H9 (cell line): Measurements from ENCODE around the gene KANSL1. TPM values are rescaled to one million over a fixed set of nuclear protein-coding genes. Genes with fewer than 3 reads are reported as not detected.

Source experiments
- DNase-seq: peaks from one replicate; pipeline ENCODE4 v3.0.0-alpha.2; 2017
- H2AFZ ChIP-seq: one replicate; pipeline ENCODE4 v1.6.1; 2013; ENCODE audit warnings: mild to moderate bottlenecking, low read length, control low read depth, moderate library complexity
- H2AK5ac ChIP-seq: 2 replicates; pipeline ENCODE4 v1.6.1; 2013; ENCODE audit warnings: low read length, control low read depth, mixed read lengths; ENCODE audit not compliant: insufficient read length
- H2BK120ac ChIP-seq: one replicate; pipeline ENCODE4 v1.6.1; 2013; ENCODE audit warnings: low read depth, mild to moderate bottlenecking, low read length, control low read depth, inconsistent platforms; ENCODE audit not compliant: poor library complexity, severe bottlenecking
- H2BK12ac ChIP-seq: 2 replicates; pipeline ENCODE4 v1.6.1; 2013; ENCODE audit warnings: low read length, control low read depth, mixed read lengths, low read depth; ENCODE audit not compliant: insufficient read length
- H2BK15ac ChIP-seq: 2 replicates; pipeline ENCODE4 v1.6.1; 2013; ENCODE audit warnings: low read depth, low read length, control low read depth
- H2BK20ac ChIP-seq: one replicate; pipeline ENCODE4 v1.6.1; 2013; ENCODE audit warnings: low read depth, mild to moderate bottlenecking, low read length, control low read depth, inconsistent platforms; ENCODE audit not compliant: poor library complexity, severe bottlenecking
- H2BK5ac ChIP-seq: 2 replicates; pipeline ENCODE4 v1.6.1; 2013; ENCODE audit warnings: low read length, control low read depth, mixed read lengths; ENCODE audit not compliant: insufficient read length
- H3K14ac ChIP-seq: 2 replicates; pipeline ENCODE4 v1.6.1; 2013; ENCODE audit warnings: low read length, control low read depth; ENCODE audit not compliant: insufficient read depth
- H3K18ac ChIP-seq: 2 replicates; pipeline ENCODE4 v1.6.1; 2013; ENCODE audit warnings: low read depth, mild to moderate bottlenecking, mixed read lengths, low read length, control low read depth; ENCODE audit not compliant: insufficient read length
- H3K23ac ChIP-seq: 2 replicates; pipeline ENCODE4 v1.6.1; 2013; ENCODE audit warnings: low read length, control low read depth, mixed read lengths, low read depth; ENCODE audit not compliant: insufficient read length
- H3K23me2 ChIP-seq: 2 replicates; pipeline ENCODE4 v1.6.1; 2013; ENCODE audit warnings: low read depth, mild to moderate bottlenecking, mixed read lengths, low read length, control low read depth; ENCODE audit not compliant: insufficient read length, poor library complexity, severe bottlenecking
- H3K27ac ChIP-seq: 2 replicates; pipeline ENCODE4 v1.5.1; 2013; ENCODE audit warnings: low read length, control low read depth, mixed read lengths, low read depth; ENCODE audit not compliant: insufficient read length
- H3K27me3 ChIP-seq: 2 replicates; pipeline ENCODE4 v1.6.1; 2013; ENCODE audit warnings: low read length, control low read depth, inconsistent platforms; ENCODE audit not compliant: insufficient read depth
- H3K4ac ChIP-seq: 2 replicates; pipeline ENCODE4 v1.6.1; 2013; ENCODE audit warnings: low read depth, mild to moderate bottlenecking, control low read depth, inconsistent platforms, low read length, moderate library complexity
- H3K4me1 ChIP-seq: 2 replicates; pipeline ENCODE4 v1.6.1; 2013; ENCODE audit warnings: low read length, control low read depth, inconsistent platforms; ENCODE audit not compliant: insufficient read depth
- H3K4me2 ChIP-seq: 2 replicates; pipeline ENCODE4 v1.6.1; 2013; ENCODE audit warnings: low read length, control low read depth, mixed read lengths; ENCODE audit not compliant: insufficient read length, insufficient read depth
- H3K56ac ChIP-seq: 2 replicates; pipeline ENCODE4 v1.6.1; 2013; ENCODE audit warnings: low read depth, mild to moderate bottlenecking, mixed read lengths, low read length, control low read depth; ENCODE audit not compliant: insufficient read length
- H3K79me1 ChIP-seq: 2 replicates; pipeline ENCODE4 v1.6.1; 2013; ENCODE audit warnings: low read depth, mild to moderate bottlenecking, moderate library complexity, low read length, control low read depth, inconsistent platforms; ENCODE audit not compliant: insufficient read depth, poor library complexity, severe bottlenecking
- H3K79me2 ChIP-seq: 2 replicates; pipeline ENCODE4 v1.6.1; 2013; ENCODE audit warnings: low read length, control low read depth, inconsistent platforms; ENCODE audit not compliant: insufficient read depth
- H3K9ac ChIP-seq: 2 replicates; pipeline ENCODE4 v1.6.1; 2013; ENCODE audit warnings: low read length, control low read depth, mixed read lengths; ENCODE audit not compliant: insufficient read length; ENCODE audit errors: extremely low read depth
- H3K9me3 ChIP-seq: one replicate; pipeline ENCODE4 v1.6.1; 2013; ENCODE audit warnings: low read depth, low read length, inconsistent platforms; ENCODE audit not compliant: control insufficient read depth
- H3T11ph ChIP-seq: one replicate; pipeline ENCODE4 v1.6.1; 2013; ENCODE audit warnings: mild to moderate bottlenecking, low read length, control low read depth, inconsistent platforms
- H4K20me1 ChIP-seq: one replicate; pipeline ENCODE4 v1.6.1; 2013; ENCODE audit not compliant: control insufficient read depth, insufficient read length, insufficient read depth
- H4K5ac ChIP-seq: 2 replicates; pipeline ENCODE4 v1.6.1; 2013; ENCODE audit warnings: low read depth, mild to moderate bottlenecking, mixed read lengths, low read length, control low read depth; ENCODE audit not compliant: insufficient read length
- H4K8ac ChIP-seq: replicated peaks from 2 replicates; pipeline ENCODE4 v1.6.1; 2013; ENCODE audit warnings: low read length, control low read depth, mixed read lengths, low read depth; ENCODE audit not compliant: insufficient read length
- H4K91ac ChIP-seq: 2 replicates; pipeline ENCODE4 v1.6.1; 2013; ENCODE audit warnings: low read depth, mild to moderate bottlenecking, moderate library complexity, mixed read lengths, low read length, control low read depth; ENCODE audit not compliant: insufficient read length
- H3K27ac Mint-ChIP-seq, 3 experiments: 2 replicates in 2 of 3; 3 replicates in 1 of 3; pipeline ENCODE4 v1.8.0; 2020 to 2021; ENCODE audit warnings: mixed read lengths in 3 of 3, mild to moderate bottlenecking in 1 of 3, moderate library complexity in 1 of 3
- H3K27me3 Mint-ChIP-seq: 2 replicates; pipeline ENCODE4 v1.8.0; 2021; ENCODE audit warnings: low read depth, mild to moderate bottlenecking, moderate library complexity, mixed read lengths
- H3K36me3 Mint-ChIP-seq, 3 experiments: 2 replicates in 2 of 3; 3 replicates in 1 of 3; pipeline ENCODE4 v1.8.0; 2020 to 2021; ENCODE audit warnings: low read depth in 3 of 3, mixed read lengths in 3 of 3; ENCODE audit not compliant: insufficient read depth in 1 of 3
- H3K4me1 Mint-ChIP-seq, 2 experiments: 2 replicates each; pipeline ENCODE4 v1.8.0; 2020; ENCODE audit warnings: mixed read lengths in 2 of 2
- H3K4me3 Mint-ChIP-seq, 2 experiments: 2 replicates in 1 of 2; 3 replicates in 1 of 2; pipeline ENCODE4 v1.8.0; 2020 to 2021; ENCODE audit warnings: mild to moderate bottlenecking in 2 of 2, mixed read lengths in 2 of 2, moderate library complexity in 1 of 2
- H3K9me3 Mint-ChIP-seq, 2 experiments: 2 replicates in 1 of 2; 3 replicates in 1 of 2; pipeline ENCODE4 v1.8.0; 2020; ENCODE audit warnings: mild to moderate bottlenecking in 2 of 2, mixed read lengths in 2 of 2, moderate library complexity in 1 of 2
- CTCF ChIP-seq: fragments of 200-600 bp; sonication (generic); conservative IDR thresholded peaks from 3 replicates; pipeline ENCODE4 v1.8.0; 2021; ENCODE audit warnings: antibody characterized with exemption, mild to moderate bottlenecking
- WGBS: extraction: QIAGEN DNeasy Blood & Tissue Kit; methylation state at CpG from one replicate; pipeline ENCODE4 v1.1.7; 2013; ENCODE audit warnings: missing lambda C conversion rate, low lambda C conversion rate, mixed read lengths; ENCODE audit not compliant: insufficient read length; ENCODE audit errors: extremely low coverage; 5-methylcytosine and 5-hydroxymethylcytosine counted together
- total RNA-seq: library from RNA; stranded (reverse); gene quantifications from 2 replicates; pipeline ENCODE4 v1.2.1, GENCODE V29; 2021

Gene KANSL1
- total RNA-seq, 1 experiment from 2014 or later = 114 TPM

- Histone ChIP-seq H3K79me1 (no peaks in the 10 kb centered on the region), H3K18ac (no peak overlapping the region), H3K4ac (no peak overlapping the region), H2BK120ac (no peak overlapping the region), H3K79me2 (no peaks in the 10 kb centered on the region), H3K23ac (no peak overlapping the region), H3K27ac (no peak overlapping the region), H3K14ac (no peak overlapping the region; the same call in 1 of the 2 replicates), H3K56ac (no peak overlapping the region), H3K9ac (no peak overlapping the region), H4K8ac (no peak overlapping the region), H2AK5ac (no peak overlapping the region), H3K4me1 (peaks cover 2% of the 10 kb centered on the region; the same call in 1 of the 2 replicates), H3K4me2 (no peak overlapping the region), H4K20me1 (no peaks in the 10 kb centered on the region), H2AFZ (no peak overlapping the region), H3T11ph (no peak overlapping the region), H2BK15ac (no peak overlapping the region), H4K91ac (no peak overlapping the region), H4K5ac (no peak overlapping the region), H2BK5ac (no peak overlapping the region), H3K27me3 (no peaks in the 10 kb centered on the region), H3K9me3 (no peaks in the 10 kb centered on the region), H2BK12ac (no peak overlapping the region), H3K23me2 (no peaks in the 10 kb centered on the region), H2BK20ac (no peak overlapping the region)
- DNase-seq = no peak
- Mint-ChIP-seq H3K36me3 (peaks cover 41 to 81% (median 70%) of the 10 kb centered on the region in 3 experiments), H3K9me3 (no peaks in the 10 kb centered on the region), H3K4me3 (no peak overlapping the region), H3K27me3 (no peaks in the 10 kb centered on the region), H3K4me1 (peaks cover 32 to 39% of the 10 kb centered on the region in 2 experiments), H3K27ac (no peak overlapping the region; a peak in 1 of 7 replicates)
- no peak for TF ChIP-seq CTCF
- WGBS = no CpG with 5 or more reads among the region's 16 CpGs
Observed at GRCh38 chr17:46031440-46031839, 161.8 kb downstream of the KANSL1 start.
